ENCODE data around the gene CCL27.

- TF ChIP-seq CTCF (conservative IDR thresholded peaks at IDR 0.05; ENCODE audit: low read length), result no peak
- TF ChIP-seq EZH2phosphoT487 (IDR thresholded peaks at IDR 0.05; ENCODE audit: borderline replicate concordance), result no peak
Measured at GRCh38 chr9:34656992-34657391, 5.5 kb downstream of the CCL27 start.
